Suprapubic skin (tissue), 4 donors: Measurements from ENCODE around the gene MTA1.

ENCODE experiments used
- EP300 ChIP-seq: sonication (generic); formaldehyde crosslinking; IDR thresholded peaks from one replicate; pipeline ENCODE4 v1.6.1; 2017; ENCODE audit warnings: antibody characterized with exemption
- POLR2A ChIP-seq, 2 donors: fragments of 450-650 bp; IDR thresholded peaks; one replicate each; pipeline ENCODE4 v1.6.1; 2017; ENCODE audit warnings: antibody characterized with exemption in 2 of 2, mild to moderate bottlenecking in 2 of 2, moderate library complexity in 2 of 2
- POLR2AphosphoS5 ChIP-seq, 3 donors: sonication (generic); formaldehyde crosslinking; IDR thresholded peaks; one replicate each; pipeline ENCODE4 v1.6.1; 2017; ENCODE audit warnings: antibody characterized with exemption in 3 of 3
- TF ChIP-seq, protein P1 (sequence below), 2 donors: fragments of 200-600 bp in 1 of 2; fragments of 450-650 bp in 1 of 2; sonication (generic) in 1 of 2; IDR thresholded peaks; one replicate each; pipeline ENCODE4 v1.5.1; 2016 to 2019; ENCODE audit warnings: antibody characterized with exemption in 2 of 2, mild to moderate bottlenecking in 1 of 2, moderate library complexity in 1 of 2

DNA sequence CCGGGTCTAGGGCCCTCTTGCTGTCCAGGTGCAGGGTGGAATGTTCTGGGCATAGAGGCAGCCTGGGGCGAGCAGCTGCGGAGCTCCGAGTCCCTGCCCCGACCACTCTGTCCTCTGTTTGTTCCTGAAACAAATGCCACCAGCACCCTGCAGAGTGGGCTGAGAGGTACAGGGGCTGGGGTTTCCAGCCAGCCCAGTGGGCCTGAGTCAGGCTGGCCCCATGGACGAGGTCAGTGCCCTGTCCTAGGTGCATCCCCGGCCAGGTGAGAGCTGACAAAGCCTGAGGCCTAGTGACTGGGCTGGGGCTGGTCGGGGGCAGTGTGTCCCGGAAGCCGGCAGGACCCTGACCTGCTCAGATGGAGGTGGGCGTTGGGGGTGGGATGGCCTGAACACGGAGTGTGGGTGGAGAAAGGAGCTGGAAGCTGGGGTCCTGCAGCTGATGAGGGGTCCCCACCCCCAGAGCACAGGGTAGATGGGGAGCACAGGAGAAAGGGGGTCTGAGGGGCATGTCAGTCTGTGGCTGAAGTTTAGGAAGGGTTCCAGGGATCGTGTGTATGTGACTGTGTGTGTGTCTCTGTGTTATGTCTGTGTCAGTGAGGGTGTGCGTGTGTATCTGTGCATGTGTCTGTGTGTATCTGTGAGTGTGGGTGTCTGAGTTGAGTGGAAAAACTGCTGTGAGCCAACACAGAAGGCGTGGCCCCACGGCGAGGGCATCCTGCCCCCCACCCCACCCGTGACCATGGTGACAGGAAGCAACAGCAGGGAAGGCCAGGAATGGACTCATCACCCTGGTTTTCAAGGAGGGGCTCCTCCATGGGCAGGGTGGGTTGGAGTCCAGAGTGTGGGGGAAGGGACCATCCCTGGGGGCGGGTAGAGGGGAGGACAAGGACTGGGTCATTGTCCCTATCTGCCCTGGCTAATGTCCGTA is 64.7 kb downstream of the MTA1 start:
- TF ChIP-seq, protein P1, sequence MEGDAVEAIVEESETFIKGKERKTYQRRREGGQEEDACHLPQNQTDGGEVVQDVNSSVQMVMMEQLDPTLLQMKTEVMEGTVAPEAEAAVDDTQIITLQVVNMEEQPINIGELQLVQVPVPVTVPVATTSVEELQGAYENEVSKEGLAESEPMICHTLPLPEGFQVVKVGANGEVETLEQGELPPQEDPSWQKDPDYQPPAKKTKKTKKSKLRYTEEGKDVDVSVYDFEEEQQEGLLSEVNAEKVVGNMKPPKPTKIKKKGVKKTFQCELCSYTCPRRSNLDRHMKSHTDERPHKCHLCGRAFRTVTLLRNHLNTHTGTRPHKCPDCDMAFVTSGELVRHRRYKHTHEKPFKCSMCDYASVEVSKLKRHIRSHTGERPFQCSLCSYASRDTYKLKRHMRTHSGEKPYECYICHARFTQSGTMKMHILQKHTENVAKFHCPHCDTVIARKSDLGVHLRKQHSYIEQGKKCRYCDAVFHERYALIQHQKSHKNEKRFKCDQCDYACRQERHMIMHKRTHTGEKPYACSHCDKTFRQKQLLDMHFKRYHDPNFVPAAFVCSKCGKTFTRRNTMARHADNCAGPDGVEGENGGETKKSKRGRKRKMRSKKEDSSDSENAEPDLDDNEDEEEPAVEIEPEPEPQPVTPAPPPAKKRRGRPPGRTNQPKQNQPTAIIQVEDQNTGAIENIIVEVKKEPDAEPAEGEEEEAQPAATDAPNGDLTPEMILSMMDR (IDR thresholded peaks at IDR 0.05) = no peak
- TF ChIP-seq POLR2AphosphoS5 (IDR thresholded peaks at IDR 0.05) = peak in 2 of 3 donors; percentile 12 to 30
- no peak for TF ChIP-seq POLR2A (IDR thresholded peaks at IDR 0.05)
- no peak for TF ChIP-seq EP300
